Adrenal gland (tissue), 5 donors: ENCODE results near the gene ABCB9.

ENCODE experiments used
- CTCF ChIP-seq, 6 experiments: fragments of 450-650 bp in 4 of 6; fragments of 200-600 bp in 2 of 6; sonication (generic) in 1 of 6; IDR thresholded peaks; 1 replicate in 5 of 6; 2 replicates in 1 of 6; pipeline versions ENCODE4 v1.5.1 to v1.8.0; 2016 to 2021; ENCODE audit warnings: antibody characterized with exemption in 6 of 6, mild to moderate bottlenecking in 2 of 6, moderate library complexity in 1 of 6
- POLR2A ChIP-seq, 2 donors: fragments of 450-650 bp; IDR thresholded peaks; one replicate each; pipeline ENCODE4 v1.6.1; 2017; ENCODE audit warnings: antibody characterized with exemption in 2 of 2, mild to moderate bottlenecking in 2 of 2, moderate library complexity in 1 of 2
- donor health status: DM: no; HTN: no; CAD: no.

DNA sequence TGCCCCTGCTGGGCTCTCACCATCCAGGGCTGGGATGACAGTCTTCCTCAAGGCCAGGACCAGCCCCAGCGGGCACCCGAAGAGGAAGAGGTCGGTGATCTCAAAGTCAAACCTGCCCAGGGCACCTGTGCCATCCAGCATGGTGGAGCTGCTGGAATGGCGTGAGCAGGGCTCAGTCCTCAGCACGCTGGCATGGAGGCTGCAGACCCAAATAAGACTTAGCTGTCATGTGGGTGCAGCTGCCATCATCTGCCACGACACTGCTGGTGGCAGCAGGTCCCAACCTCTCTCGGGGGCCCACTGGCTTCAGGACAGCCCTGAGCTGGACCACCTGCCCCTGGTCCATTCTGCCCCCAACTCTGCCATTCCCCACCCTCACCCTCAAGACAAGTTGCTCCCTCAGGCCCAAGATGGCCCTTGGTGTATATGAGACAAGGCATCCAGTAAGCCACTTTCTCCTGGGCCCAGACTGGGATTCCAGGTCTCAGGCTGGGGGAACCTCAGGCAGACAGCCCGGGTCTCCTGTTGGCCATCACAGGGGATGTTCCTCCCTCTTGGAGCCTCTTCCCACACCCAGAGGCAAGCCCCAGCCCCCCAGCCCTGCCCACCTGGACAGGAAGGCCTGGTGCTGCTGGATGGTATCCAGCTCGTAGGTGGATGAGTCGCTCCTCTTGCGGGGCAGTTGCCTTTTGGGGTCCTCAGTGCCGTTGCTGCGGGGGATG, 28.7 kb upstream of the ABCB9 start:
- TF ChIP-seq CTCF (IDR thresholded peaks at IDR 0.05), result no peak
- TF ChIP-seq POLR2A (IDR thresholded peaks at IDR 0.05), result no peak
